Measurements from ENCODE around the gene LZTR1. TPM values are rescaled to one million over a fixed set of nuclear protein-coding genes. Genes with fewer than 3 reads are reported as not detected.

LZTR1 gene
- total RNA-seq, 4 donors from 2014 or later = 40.2 to 90.5 (median 59.3) TPM

GRCh38 chr22:20956258-20957101 lies 25.6 kb upstream of the LZTR1 start:
- intact Hi-C loops (cut with DNase I; ENCODE audit: low total_unique reads) = loop anchor here (5.0 kb wide), 1 partner anchor 74 kb away; no protein-coding TSS in a partner anchor
- Histone ChIP-seq H3K4me3 (peak overlapping the region; percentile 54 to 75 (median 64)), H3K9me3 (no peaks in the 10 kb centered on the region), H3K27ac (peak overlapping the region; percentile 86 to 93 (median 89)), H3K27me3 (no peaks in the 10 kb centered on the region), H3K4me1 (peaks cover 18 to 62% (median 50%) of the 10 kb centered on the region in 4 donors), H3K36me3 (no peaks in the 10 kb centered on the region)
- DNase-seq = peak; percentile 87
- peak; percentile 91 for TF ChIP-seq POLR2A (IDR thresholded peaks at IDR 0.05)
- TF ChIP-seq POLR2AphosphoS5 (IDR thresholded peaks at IDR 0.05) = peak; percentile 53 to 92 (median 91)
- peak in 2 of 5 experiments; percentile 8 to 21 for TF ChIP-seq CTCF (IDR thresholded peaks at IDR 0.05)
- TF ChIP-seq EP300 (IDR thresholded peaks at IDR 0.05; ENCODE audit: low read depth) = no peak
- WGBS, 2 donors (ENCODE audit: low coverage in 1 of 2) = 26 to 42% methylated on average over 7 to 17 of the region's 27 CpGs
- in situ Hi-C loops (cut with MboI; ENCODE audit: low pct_ligation_motif_present in 1 of 4, low pct_unique_long_range_greater_than_20kb in 1 of 4, low sequenced_read_pairs in 3 of 4) = loop anchor here in 1 of 4 donors (25.0 kb wide), 1 partner anchor 106 kb away; no protein-coding TSS in a partner anchor

- Histone ChIP-seq H3K4me3 (peak overlapping the region; percentile 54 to 75 (median 64)), H3K4me1 (peaks cover 12 to 58% (median 42%) of the 10 kb centered on the region in 4 donors), H3K9me3 (no peaks in the 10 kb centered on the region), H3K36me3 (no peaks in the 10 kb centered on the region), H3K27ac (peak overlapping the region; percentile 86 to 93 (median 89)), H3K27me3 (no peaks in the 10 kb centered on the region)
- 2% methylated on average over 10 of the region's 59 CpGs; no CpG with 5 or more reads in 1 of the 2 donors for WGBS, 2 donors (ENCODE audit: low coverage in 1 of 2)
- DNase-seq = peak; percentile 44
- intact Hi-C loops (cut with DNase I; ENCODE audit: low total_unique reads) (loop anchor here (5.0 kb wide), 1 partner anchor 75 kb away; no protein-coding TSS in a partner anchor), in situ Hi-C loops (cut with MboI; ENCODE audit: low pct_ligation_motif_present in 1 of 4, low pct_unique_long_range_greater_than_20kb in 1 of 4, low sequenced_read_pairs in 3 of 4) (loop anchor here in 1 of 4 donors (25.0 kb wide), 1 partner anchor 105 kb away; no protein-coding TSS in a partner anchor)
- TF ChIP-seq EP300 (IDR thresholded peaks at IDR 0.05; ENCODE audit: low read depth) = no peak
- TF ChIP-seq POLR2A (IDR thresholded peaks at IDR 0.05) = peak; percentile 75
- peak in 2 of 3 donors; percentile 27 to 74 for TF ChIP-seq POLR2AphosphoS5 (IDR thresholded peaks at IDR 0.05)
- TF ChIP-seq CTCF (IDR thresholded peaks at IDR 0.05) = peak in 1 of 5 experiments; percentile 20
Measured at GRCh38 chr22:20957102-20957682, 24.9 kb upstream of the LZTR1 start.

GRCh38 chr22:20957683-20958431 lies 24.2 kb upstream of the LZTR1 start:
- WGBS, 2 donors (ENCODE audit: low coverage in 1 of 2) = 5% methylated on average over 29 of the region's 32 CpGs; no CpG with 5 or more reads in 1 of the 2 donors
- H3K27ac ChIP-seq = peak overlapping the region; percentile 86 to 93 (median 89)
- no peaks in the 10 kb centered on the region for H3K27me3 ChIP-seq
- H3K9me3 ChIP-seq = no peaks in the 10 kb centered on the region
- intact Hi-C loops (cut with DNase I; ENCODE audit: low total_unique reads) (loop anchor here (5.0 kb wide), 1 partner anchor 76 kb away; no protein-coding TSS in a partner anchor), in situ Hi-C loops (cut with MboI; ENCODE audit: low pct_ligation_motif_present in 1 of 4, low pct_unique_long_range_greater_than_20kb in 1 of 4, low sequenced_read_pairs in 3 of 4) (loop anchor here in 1 of 4 donors (25.0 kb wide), 1 partner anchor 104 kb away; no protein-coding TSS in a partner anchor)
- peak; percentile 82 for DNase-seq
- no peaks in the 10 kb centered on the region for H3K36me3 ChIP-seq
- H3K4me1 ChIP-seq = peaks cover 8 to 54% (median 36%) of the 10 kb centered on the region in 4 donors
- H3K4me3 ChIP-seq = peak overlapping the region; percentile 54 to 75 (median 64)
- TF ChIP-seq EP300 (IDR thresholded peaks at IDR 0.05; ENCODE audit: low read depth) (no peak), POLR2AphosphoS5 (IDR thresholded peaks at IDR 0.05) (peak in 2 of 3 donors; percentile 66 to 69), CTCF (IDR thresholded peaks at IDR 0.05) (no peak), POLR2A (IDR thresholded peaks at IDR 0.05) (peak; percentile 67)

Measured in transverse colon (tissue), 4 donors.